Lower lobe of right lung (tissue), 2 donors: Measurements from ENCODE around the gene MMS19. TPM values are rescaled to one million over a fixed set of nuclear protein-coding genes. Genes with fewer than 3 reads are reported as not detected.

Experiments used
- ATAC-seq, 2 donors: fragments of 200-7000 bp; cut with Tn5 transposase; one replicate each; pipeline ENCODE4 v1.9.1; 2020 to 2022; ENCODE audit warnings: mild to moderate bottlenecking in 2 of 2, moderate library complexity in 2 of 2
- DNase-seq: peaks from one replicate; pipeline ENCODE4 v3.0.0-alpha.2; 2020
- H3K27ac ChIP-seq: fragments of 200-600 bp; one replicate; pipeline ENCODE4 v1.8.0; 2022
- H3K27me3 ChIP-seq: fragments of 200-600 bp; one replicate; pipeline ENCODE4 v1.8.0; 2022; ENCODE audit warnings: low read depth
- H3K36me3 ChIP-seq: fragments of 200-600 bp; one replicate; pipeline ENCODE4 v1.8.0; 2022; ENCODE audit warnings: mild to moderate bottlenecking
- H3K4me1 ChIP-seq: fragments of 200-600 bp; one replicate; pipeline ENCODE4 v1.8.0; 2022
- H3K4me3 ChIP-seq: fragments of 200-600 bp; one replicate; pipeline ENCODE4 v1.8.0; 2022; ENCODE audit warnings: mild to moderate bottlenecking
- H3K9me3 ChIP-seq: fragments of 200-600 bp; one replicate; pipeline ENCODE4 v1.8.0; 2022
- CTCF ChIP-seq: fragments of 200-600 bp; IDR thresholded peaks from one replicate; pipeline ENCODE4 v1.8.0; 2022; ENCODE audit warnings: antibody characterized with exemption, mild to moderate bottlenecking
- intact Hi-C: fragments of 100-400 bp; cut with DNase I; formaldehyde crosslinking; loops from one replicate; pipeline ENCODE4 v1.11.0; 2022
- total RNA-seq: library from RNA; stranded (reverse); fragmentation: NEBNext Ultra II Directional; extraction: Animal tissue kit (Norgen Biotek cat#: 25700); gene quantifications from one replicate; pipeline ENCODE4 v1.2.1, GENCODE V29; 2021
- donor health status: DM: no; HTN: yes; CAD: no; lungs with severe emphysema.

Gene MMS19
- total RNA-seq, 1 donor from 2014 or later = 65.5 TPM

GRCh38 chr10:97542169-97543024 is 44.2 kb upstream of the MMS19 start:
- no peaks in the 10 kb centered on the region for H3K36me3 ChIP-seq
- H3K27me3 ChIP-seq = no peaks in the 10 kb centered on the region
- H3K4me1 ChIP-seq = peaks cover 49% of the 10 kb centered on the region
- DNase-seq (no peak), ATAC-seq (peak; percentile 64 to 65)
- H3K9me3 ChIP-seq = no peaks in the 10 kb centered on the region
- peak overlapping the region; percentile 80 for H3K27ac ChIP-seq
- TF ChIP-seq CTCF = no peak
- no peak overlapping the region for H3K4me3 ChIP-seq
- intact Hi-C loops = no loop called here

DNA sequence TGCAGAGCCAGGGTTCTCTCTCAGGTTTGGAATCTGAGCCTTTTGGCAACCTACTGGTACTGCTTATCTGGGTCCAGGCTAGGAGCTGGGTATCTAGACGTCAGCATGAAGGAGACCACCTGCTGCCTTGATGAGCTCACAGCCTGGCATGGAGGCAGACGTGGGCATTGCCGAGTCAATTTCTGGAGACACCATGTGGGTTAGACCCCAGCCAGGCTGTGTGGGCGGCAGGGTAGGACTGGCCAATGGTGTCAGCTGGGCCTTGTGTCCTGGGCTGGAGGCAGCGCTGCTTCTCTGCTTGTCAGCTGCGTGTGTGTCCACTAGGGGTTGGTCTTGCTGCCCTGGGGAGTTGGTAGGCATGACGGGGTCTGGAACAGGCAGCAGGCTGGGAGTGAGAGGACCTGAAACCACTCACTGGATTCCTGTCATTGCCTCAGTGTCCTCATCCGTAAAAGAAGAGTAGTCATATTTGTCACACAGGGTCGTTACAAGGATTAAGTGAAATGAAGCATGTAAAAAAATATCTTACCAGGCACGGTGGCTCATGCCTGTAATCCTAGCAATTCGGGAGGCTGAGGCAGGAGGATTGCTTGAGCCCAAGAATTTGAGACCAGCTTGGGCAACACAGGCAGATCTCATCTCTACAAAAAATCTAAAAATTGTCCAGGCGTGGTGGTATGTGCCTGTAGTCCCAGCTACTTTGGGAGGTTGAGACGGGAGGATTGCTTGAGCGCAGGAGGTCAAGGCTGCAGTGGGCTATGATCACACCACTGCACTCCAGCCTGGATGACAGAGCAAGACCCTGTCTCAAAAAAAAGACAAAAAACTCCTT is 42.7 kb upstream of the MMS19 start:
- Histone ChIP-seq H3K27ac (peak overlapping the region; percentile 42), H3K4me1 (peaks cover 49% of the 10 kb centered on the region), H3K9me3 (no peaks in the 10 kb centered on the region), H3K4me3 (no peak overlapping the region), H3K36me3 (no peaks in the 10 kb centered on the region), H3K27me3 (no peaks in the 10 kb centered on the region)
- no peak for TF ChIP-seq CTCF
- intact Hi-C loops = no loop called here
- no peak for ATAC-seq
- DNase-seq = no peak

DNA sequence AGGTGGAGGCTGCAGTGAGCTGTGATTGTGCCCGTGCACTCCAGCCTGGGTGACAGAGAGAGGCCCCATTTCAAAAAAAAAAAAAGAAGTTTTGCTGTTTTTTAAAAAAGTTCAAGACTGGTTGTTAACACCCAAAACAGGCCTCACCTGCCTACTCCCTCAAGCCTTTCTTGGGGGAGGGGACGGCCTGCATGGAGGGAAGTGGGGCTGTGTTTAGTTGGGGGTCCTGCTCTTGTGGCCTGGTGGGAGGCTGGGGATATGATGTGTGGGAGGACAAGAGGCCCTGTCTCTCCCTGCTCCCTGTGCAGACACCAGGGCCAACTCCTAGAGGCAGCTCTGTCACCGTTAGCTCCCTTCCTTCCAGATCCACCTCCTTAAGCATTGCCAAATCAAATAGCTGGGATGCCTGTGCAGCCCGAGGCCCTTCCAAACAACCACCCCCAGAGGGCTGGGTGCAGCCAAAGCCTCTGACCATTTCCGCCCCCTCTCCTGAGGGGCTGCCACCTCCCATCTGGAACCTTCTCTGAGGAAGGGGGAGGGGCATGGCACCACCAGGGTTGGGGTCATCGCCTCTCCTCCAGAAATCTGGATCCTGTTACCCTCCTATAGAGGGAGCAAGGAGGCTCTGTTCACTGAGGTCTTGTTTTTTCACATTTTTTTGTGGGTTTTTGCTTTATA is 41.4 kb upstream of the MMS19 start:
- no peaks in the 10 kb centered on the region for H3K27me3 ChIP-seq
- H3K36me3 ChIP-seq = no peaks in the 10 kb centered on the region
- H3K4me3 ChIP-seq = no peak overlapping the region
- no peak for TF ChIP-seq CTCF
- peak in 1 of 2 donors; percentile 46 for ATAC-seq
- intact Hi-C loops = no loop called here
- no peaks in the 10 kb centered on the region for H3K9me3 ChIP-seq
- DNase-seq = no peak
- H3K4me1 ChIP-seq = peaks cover 48% of the 10 kb centered on the region
- peak overlapping the region; percentile 42 for H3K27ac ChIP-seq

GRCh38 chr10:97538839-97539238 is 40.6 kb upstream of the MMS19 start:
- peaks cover 40% of the 10 kb centered on the region for H3K4me1 ChIP-seq
- no peaks in the 10 kb centered on the region for H3K9me3 ChIP-seq
- H3K4me3 ChIP-seq = no peak overlapping the region
- no peaks in the 10 kb centered on the region for H3K27me3 ChIP-seq
- ATAC-seq (no peak), DNase-seq (no peak)
- no peaks in the 10 kb centered on the region for H3K36me3 ChIP-seq
- H3K27ac ChIP-seq = no peak overlapping the region
- intact Hi-C loops = no loop called here
- no peak for TF ChIP-seq CTCF

DNA sequence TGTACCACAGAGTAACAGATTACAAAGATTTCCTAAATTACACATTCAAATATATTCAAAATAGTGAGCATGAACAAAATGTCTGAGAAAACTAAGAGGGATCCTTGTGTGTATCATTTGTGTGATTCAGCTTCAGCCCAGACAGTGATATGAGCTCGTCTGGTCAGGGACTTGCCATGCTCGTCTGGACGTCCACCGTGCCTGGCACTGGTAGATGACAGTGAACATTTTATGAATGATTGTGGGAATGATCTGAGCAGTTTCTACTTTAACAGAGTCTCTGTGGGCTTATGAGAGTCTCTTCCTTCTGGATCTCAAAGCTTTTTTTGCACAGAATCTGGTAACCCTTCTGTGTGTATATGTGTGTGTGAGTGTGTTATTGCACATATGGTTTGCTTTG is 40.2 kb upstream of the MMS19 start:
- intact Hi-C loops = no loop called here
- TF ChIP-seq CTCF = no peak
- DNase-seq (no peak), ATAC-seq (no peak)
- Histone ChIP-seq H3K27ac (no peak overlapping the region), H3K4me3 (no peak overlapping the region), H3K9me3 (no peaks in the 10 kb centered on the region), H3K27me3 (no peaks in the 10 kb centered on the region), H3K4me1 (peaks cover 36% of the 10 kb centered on the region), H3K36me3 (no peaks in the 10 kb centered on the region)
